Measurements from ENCODE around the gene PDGFRA. TPM values are rescaled to one million over a fixed set of nuclear protein-coding genes. Genes with fewer than 3 reads are reported as not detected.
"Not testable (repeated sequence)": the region's sequence is repeated elsewhere in the genome, so short reads cannot be mapped to it uniquely, and the experiment has no call there.

Gene PDGFRA
- total RNA-seq, 2 donors from 2014 or later, result 30.8 to 45.2 TPM

DNA sequence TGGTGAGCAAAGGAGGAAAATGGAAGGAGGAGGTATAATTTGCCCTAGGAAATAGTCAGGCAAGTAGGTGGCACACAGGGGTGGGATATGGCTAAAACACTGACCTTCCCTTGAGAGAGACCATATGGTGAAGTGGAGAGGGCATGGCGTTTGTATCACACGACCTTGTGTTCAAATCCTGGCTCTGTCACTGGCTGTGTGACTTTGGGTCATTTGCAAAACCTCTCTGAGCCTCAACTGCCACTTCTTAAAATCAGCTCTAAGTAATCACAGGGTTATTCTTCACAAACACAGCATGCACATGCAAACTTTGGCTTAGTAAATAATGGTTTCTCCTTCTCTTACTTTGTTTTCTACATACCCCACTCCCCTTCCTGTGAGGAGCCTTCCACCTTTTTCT lies 8.7 kb downstream of the PDGFRA start:
- intact Hi-C loops (cut with DNase I, micrococcal nuclease), result loop anchor here in 1 of 2 donors (5.0 to 10.0 kb wide), 2 partner anchors 1040 to 1243 kb away; no protein-coding TSS in a partner anchor
- ATAC-seq (no peak), DNase-seq (no peak)

DNA sequence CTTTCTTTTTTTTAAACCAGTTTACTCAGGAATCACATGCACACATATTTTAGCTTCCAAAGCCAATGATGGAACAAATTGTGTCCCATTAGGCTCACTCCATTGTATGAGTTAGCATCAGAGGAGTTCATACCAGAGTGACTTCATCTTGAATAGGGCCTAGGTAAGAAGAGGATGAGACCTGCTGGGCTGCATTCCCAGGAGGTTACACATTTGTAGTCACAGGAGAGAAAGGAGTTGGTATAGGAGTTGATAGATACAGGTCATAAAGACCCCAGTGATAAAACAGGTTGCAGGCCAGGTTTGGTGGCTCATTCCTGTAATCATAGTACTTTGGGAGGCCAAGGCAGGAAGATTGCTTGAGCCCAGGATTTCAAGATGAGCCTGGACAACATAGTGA lies 9.3 kb downstream of the PDGFRA start:
- DNase-seq (no peak), ATAC-seq (no peak)
- intact Hi-C loops (cut with DNase I, micrococcal nuclease), result loop anchor here in 1 of 2 donors (5.0 to 10.0 kb wide), 2 partner anchors 1041 to 1244 kb away; no protein-coding TSS in a partner anchor

DNA sequence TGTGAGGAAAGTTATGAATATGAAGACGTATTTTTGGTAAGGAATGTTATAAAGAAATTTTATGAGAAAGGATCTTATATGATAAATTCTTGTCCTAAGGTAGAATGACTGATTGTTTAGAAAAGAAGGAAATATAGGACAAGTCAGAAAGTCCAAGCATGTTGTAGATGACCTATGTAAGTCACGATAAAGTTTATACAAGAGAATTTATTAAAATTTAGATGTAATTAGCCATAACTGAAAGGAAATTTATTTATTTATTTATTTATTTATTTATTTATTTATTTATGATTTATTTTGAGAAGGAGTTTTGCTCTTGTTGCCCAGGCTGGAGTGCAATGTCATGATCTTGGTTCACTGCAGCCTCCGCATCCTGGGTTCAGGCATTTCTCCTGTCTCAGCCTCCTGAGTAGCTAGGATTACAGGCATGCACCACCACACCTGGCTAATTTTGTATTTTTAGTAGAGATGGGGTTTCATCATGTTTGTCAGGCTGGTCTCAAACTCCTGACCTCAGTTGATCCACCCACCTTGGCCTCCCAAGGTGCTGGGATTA lies 12.3 kb downstream of the PDGFRA start:
- DNase-seq; intact Hi-C loops (cut with DNase I, micrococcal nuclease); ATAC-seq: not testable (repeated sequence)

DNA sequence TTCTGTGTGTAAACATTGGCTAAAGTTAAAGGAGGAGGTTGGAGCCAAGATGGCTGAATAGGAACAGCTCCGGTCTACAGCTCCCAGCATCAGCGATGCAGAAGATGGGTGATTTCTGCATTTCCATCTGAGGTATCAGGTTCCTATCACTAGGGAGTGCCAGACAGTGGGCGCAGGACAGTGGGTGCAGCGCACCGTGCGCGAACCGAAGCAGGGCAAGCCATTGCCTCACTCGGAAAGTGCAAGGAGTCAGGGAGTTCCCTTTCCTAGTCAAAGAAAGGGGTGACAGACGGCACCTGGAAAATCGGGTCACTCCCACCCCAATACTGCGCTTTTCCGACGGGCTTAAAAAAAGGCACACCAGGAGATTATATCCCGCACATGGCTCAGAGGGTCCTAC lies 14.4 kb downstream of the PDGFRA start:
- ATAC-seq; DNase-seq; intact Hi-C loops (cut with DNase I, micrococcal nuclease): not testable (repeated sequence)

DNA sequence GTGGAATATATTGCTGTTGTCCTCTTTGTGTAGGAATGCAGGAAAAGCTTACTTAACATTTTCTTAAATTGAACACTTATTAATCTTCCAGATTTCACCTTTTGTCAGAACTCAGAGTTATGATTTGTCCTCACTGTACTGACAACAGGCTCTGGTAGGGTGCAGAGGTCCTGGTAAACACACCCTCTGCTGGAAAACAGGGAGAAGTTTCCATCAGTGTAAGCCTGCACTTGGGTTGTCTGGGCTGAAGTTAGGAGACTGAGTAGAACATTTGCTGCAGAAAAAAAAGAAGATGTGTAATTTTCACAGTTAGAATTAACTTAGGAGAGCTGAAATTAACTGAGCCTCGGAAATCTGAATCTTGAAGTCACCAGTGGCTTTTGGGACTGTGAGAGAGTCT lies 23.2 kb downstream of the PDGFRA start:
- ATAC-seq; DNase-seq; intact Hi-C loops (cut with DNase I, micrococcal nuclease): not testable (repeated sequence)

DNA sequence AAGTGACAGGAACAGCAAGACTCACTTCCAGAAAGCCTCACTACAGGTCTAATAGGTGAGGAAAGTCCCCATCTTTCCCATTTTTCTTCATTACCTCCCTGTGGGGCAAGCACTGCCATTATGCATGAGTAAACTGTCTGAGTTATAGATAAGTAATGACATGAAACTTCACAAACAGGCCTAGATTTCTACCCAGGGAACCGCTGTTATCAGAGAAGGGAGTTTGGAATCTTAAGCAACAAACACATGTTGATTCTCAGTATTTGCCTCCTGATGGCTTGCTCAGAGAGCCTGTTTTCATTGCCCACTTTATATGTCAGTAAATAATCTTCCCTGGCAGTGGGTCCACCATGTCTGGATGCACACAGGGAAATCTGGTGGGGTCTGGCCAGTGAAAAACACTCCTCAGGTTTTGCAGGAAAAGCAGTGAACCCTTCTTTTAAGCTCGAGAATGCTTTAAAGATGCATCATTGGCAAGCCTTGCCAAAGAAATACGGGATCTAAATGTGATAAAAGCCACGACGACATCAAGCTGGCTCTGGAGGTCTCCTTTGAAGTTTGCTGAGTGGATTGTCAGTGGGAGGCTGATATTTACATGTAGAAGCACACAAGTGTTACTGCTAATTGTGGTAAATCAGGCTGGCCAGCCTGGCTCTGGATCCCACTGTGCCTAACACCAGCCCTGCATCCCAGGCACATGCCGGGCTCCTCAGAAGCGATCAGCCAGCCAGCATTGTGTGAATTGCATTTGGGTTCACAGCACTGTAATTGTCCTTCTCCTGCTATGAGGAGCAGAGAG lies 25.2 kb downstream of the PDGFRA start:
- ATAC-seq, result no peak
- intact Hi-C loops (cut with DNase I, micrococcal nuclease), result no loop called here

DNA sequence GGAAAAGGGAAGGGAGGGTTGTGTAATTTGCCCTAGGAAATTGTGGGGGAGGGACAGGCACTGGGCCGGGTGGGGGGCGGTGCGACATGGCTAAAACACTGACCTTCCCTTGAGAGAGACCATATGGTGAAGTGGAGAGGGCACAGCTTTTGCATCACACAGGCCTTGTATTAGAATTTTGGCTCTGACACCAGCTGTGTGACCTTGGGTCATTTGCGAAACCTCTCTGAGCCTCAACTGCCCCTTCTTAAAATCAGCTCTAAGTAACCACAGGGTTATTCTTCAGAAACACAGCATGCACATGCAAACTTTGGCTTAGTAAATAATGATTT lies 25.8 kb downstream of the PDGFRA start:
- intact Hi-C loops (cut with DNase I, micrococcal nuclease), result no loop called here
- ATAC-seq, result no peak
- no peak for DNase-seq

More for the DNA sequence above, 25.2 kb downstream of the PDGFRA start:
- no peak for DNase-seq

DNA sequence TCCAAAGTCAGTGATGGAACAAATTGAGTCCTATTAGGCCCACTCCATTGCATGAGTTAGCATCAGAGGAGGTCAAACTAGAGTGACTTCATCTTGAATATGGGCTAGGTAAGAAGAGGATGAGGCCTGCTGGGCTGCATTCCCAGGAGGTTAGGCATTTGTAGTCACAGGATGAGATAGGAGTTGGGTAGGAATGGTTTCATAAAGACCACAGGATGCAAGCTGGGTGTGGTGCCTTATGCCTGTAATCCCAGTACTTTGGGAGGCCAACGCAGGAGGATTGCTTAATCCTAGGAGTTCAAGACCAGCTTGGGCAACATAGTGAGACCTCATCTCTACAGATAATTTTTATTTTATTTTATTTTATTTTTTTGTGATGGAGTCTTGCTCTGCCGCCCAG lies 26.8 kb downstream of the PDGFRA start:
- no peak for DNase-seq
- ATAC-seq, result no peak
- intact Hi-C loops (cut with DNase I, micrococcal nuclease), result no loop called here

DNA sequence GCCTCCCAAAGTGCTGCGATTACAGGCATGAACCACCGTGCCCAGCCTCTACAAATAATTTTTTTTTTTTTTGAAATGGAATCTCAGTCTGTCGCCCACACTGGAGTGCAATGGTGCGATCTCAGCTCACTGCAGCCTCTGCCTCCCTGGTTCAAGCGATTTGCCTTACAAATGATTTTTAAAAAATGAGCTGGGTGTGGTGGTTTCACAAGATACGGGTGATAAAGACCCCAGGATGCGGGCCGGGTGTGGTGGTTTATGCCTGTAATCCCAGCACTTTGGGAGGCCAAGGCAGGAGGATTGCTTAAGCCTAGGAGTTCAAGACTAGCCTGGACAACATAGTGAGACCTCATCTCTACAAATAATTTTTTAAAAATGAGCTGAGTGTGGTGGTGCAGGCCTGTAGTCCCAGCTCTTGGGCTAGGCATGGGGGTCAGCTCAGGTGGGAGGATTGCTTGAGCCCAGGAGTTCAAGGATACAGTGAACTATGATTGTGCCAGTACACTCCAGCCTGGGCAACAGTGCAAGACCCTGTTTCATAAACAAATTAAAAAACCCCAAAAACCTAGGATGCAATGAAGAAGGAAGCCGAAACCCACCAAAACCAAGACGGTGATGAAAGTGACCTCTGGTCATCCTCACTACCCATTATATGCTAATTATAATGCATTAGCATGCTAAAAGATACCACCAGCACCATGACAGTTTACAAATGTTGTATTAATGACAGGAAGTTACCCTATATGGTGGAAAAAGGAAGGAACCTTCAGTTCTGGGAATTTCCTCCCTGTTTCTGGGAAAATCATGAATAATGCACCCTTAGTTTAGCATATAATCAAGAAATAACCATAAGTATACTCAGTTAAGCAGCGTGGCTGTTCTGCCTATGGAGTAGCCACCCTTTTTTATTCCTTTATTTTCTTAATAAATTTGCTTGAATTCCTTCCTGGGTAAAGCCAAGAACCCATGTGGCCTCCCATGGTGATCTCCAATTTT lies 27.7 kb downstream of the PDGFRA start:
- ATAC-seq (no peak), DNase-seq (no peak)
- intact Hi-C loops (cut with DNase I, micrococcal nuclease), result no loop called here

DNA sequence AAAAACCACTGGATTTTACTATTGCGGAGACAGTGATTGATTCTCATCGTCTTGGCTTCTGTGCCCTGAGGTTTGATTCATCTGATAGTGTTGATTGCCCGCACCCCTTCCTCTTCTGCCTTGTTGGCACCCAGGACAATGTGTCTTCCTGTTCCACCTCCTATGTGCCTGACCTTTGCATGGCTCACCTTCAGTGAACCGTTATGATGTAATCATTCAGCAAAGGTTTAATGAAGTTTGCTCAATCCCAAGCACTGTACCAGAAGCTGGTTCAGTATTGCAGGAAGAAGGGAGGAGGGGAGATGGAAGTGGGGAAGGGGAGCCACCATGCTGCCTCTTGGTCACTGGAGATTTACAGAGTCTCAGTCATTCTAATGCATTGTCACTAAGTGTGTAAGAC lies 36.3 kb downstream of the PDGFRA start:
- ATAC-seq (no peak), DNase-seq (no peak)
- intact Hi-C loops (cut with DNase I, micrococcal nuclease), result no loop called here

DNA sequence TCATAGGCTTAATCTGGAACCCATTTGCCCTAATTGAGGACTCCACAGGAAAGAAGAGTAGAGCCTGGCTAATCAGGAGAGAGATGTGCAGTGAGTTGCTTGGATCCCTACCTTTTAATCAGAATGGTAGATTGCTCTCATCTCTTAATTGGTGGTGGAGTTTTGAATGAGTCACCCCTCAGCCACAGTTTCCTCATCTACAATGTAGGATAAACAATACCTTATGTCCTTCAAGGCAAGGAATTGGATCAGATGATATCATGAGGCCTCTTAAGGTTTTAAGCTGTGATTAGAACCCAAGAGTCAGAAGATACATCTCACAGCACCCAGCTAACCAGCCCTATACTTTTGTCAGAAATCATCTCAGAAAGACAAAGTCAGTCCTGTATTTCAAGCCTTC lies 39.1 kb downstream of the PDGFRA start:
- DNase-seq (no peak), ATAC-seq (no peak)
- intact Hi-C loops (cut with DNase I, micrococcal nuclease), result no loop called here

DNA sequence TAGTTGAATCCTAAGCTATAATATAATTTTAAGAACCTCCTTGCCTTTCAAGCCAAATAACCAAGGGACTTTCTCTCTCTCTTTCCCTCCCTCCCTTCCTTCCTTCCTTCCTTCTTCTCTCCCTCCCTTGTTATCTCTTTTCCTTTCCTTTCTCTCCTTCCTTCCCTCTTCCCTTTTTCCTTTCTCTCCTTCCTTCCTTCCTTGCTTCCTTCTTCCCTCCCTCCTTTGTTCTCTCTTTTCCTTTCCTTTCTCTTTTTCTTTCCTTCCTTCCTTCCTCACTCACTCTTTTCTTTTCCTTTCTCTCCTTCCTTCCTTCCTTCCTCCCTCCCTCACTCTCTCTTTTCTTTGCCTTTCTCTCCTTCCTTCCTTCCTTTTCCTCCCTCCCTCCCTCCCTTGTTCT lies 42.4 kb downstream of the PDGFRA start:
- intact Hi-C loops (cut with DNase I, micrococcal nuclease), result no loop called here
- ATAC-seq (no peak), DNase-seq (no peak)

DNA sequence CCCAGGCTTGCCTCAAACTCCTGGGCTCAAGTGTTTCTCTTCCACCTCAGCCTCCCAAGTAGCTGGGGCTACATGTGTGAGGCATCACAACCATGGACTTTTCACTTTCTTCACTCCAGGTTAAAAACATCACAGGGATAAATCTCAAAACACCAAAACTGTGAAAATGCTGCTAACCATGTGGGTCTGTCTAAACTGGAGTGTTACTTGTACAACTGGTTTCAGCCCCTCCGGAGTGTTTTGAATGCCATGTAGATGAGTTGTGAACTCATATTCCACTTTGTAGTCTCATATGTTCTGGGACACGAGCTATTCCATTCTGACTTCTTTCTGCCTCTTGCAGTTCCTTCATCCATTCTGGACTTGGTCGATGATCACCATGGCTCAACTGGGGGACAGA lies 43.0 kb downstream of the PDGFRA start:
- intact Hi-C loops (cut with DNase I, micrococcal nuclease), result no loop called here
- DNase-seq, result no peak
- ATAC-seq, result no peak

DNA sequence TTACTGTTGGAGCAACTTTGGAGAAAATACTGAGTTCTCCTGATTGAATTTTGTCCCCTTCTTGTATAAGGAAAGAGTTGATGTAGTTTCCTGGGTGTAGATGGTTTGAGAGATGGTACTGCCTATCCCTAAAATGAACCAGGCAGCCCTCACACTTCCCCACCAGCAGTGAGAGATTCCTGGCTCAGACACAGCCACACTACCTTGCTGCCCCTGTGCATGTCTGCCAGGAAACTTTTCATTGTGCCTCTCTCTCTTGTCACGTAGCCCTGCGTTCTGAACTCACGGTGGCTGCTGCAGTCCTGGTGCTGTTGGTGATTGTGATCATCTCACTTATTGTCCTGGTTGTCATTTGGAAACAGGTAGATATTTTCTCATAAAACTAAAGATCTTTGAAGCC lies 45.2 kb downstream of the PDGFRA start:
- DNase-seq, result no peak
- intact Hi-C loops (cut with DNase I, micrococcal nuclease), result no loop called here
- no peak for ATAC-seq

DNA sequence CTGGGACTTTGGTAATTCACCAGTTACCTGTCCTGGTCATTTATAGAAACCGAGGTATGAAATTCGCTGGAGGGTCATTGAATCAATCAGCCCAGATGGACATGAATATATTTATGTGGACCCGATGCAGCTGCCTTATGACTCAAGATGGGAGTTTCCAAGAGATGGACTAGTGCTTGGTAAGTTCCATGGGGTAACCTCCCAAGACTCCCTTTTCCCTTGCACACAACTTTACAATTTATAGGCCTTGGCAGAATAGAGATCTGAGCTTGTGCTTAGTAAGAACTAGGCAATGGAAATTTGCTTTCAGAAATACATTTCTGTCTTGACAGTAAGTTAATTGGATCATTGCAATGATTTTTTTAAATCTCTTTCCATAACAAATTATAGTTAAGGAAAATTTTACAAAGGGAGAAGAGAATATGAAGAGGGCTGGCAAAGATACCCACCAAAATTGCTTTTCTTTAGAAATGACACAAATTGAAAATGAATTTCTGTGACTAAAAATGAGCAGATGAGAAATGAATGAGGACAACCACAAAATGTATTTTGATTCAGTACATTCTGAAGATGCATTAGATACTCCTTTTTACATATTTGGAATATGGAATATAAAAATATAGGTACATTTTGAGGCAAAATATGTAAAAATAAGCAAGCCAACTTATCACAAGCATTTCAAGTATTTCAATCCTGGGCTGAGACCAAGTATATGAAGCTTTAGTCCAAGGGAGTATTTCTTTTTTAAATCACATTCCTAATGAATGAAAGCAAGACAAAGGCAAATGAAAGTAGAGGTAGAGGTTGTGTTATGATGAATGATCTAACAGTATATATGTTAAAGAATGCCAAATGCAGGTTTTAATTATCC lies 45.9 kb downstream of the PDGFRA start:
- ATAC-seq (no peak), DNase-seq (no peak)
- intact Hi-C loops (cut with DNase I, micrococcal nuclease), result no loop called here

DNA sequence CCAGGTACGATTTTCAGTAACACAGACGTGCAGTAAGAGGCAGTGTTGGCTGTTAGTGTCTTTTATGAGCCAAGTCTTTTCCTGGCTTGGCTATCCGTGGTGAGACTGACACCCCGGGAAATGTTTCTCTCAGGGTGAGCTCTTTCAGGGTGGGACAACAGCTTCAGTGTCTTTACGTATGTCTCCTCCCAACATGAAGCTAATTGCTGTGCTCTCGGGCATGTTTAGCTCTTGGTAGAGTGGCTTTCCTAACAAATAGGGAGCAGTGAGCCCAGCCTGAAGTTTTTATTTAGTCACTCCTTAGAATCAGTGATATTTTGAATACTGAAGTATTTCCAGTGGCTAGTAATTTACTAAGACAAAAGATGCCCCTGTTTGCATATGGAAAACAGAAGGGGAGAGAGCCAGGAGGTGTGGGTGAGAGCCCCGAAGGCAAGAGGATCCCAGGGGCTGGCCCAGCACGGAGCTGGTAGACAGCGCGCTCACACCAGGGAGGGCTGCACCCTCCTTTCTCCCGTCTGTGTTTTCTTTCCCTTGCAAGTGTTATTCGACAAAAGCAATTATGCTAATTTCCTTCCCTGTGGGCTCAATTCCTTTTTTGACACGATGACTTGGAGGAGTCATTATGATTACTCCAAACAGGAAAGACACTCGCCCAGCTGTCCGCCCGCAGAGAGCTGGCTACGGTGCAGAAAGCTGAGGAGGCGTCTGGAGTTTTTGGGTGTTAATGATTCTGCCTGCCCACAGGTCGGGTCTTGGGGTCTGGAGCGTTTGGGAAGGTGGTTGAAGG lies 47.7 kb downstream of the PDGFRA start:
- no peak for ATAC-seq
- no peak for DNase-seq
- intact Hi-C loops (cut with DNase I, micrococcal nuclease), result no loop called here

DNA sequence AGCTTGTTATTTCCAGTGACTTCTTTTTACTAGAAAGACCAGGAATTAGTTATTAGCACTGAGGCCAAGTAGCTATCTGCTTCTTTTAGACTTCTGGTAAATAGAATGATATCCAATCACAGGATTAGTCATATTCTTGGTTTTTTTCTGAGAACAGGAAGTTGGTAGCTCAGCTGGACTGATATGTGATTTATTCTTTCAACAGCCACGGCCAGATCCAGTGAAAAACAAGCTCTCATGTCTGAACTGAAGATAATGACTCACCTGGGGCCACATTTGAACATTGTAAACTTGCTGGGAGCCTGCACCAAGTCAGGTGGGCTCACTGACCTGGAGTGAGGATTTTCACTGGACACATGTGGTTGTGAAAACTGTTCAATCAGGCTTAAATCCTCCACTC lies 48.6 kb downstream of the PDGFRA start:
- DNase-seq (no peak), ATAC-seq (no peak)
- intact Hi-C loops (cut with DNase I, micrococcal nuclease), result no loop called here

DNA sequence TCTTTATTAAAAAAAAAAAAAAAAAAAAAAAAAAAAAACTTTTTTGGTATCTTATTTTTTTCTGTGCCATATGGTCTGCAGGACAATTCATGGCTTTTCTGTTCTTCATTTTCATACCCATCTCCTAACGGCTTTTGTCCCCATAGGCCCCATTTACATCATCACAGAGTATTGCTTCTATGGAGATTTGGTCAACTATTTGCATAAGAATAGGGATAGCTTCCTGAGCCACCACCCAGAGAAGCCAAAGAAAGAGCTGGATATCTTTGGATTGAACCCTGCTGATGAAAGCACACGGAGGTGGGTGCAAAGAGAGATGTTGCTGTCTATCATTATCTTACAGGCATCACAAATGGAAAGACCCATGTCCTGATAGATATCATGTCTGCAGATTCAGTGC lies 49.1 kb downstream of the PDGFRA start:
- DNase-seq (no peak), ATAC-seq (no peak)
- intact Hi-C loops (cut with DNase I, micrococcal nuclease), result no loop called here

Measured in left colon (tissue), 2 donors.